M059J (cell line): ENCODE results near the gene ACYP1. TPM values are rescaled to one million over a fixed set of nuclear protein-coding genes. Genes with fewer than 3 reads are reported as not detected.
A peak's percentile ranks its signal among the peaks of the same experiment; 100 is the strongest.
"Not testable (repeated sequence)": the region's sequence is repeated elsewhere in the genome, so short reads cannot be mapped to it uniquely, and the experiment has no call there.

Source experiments
- DNase-seq: peaks from one replicate; pipeline ENCODE4 v3.0.0-alpha.2; 2012; ENCODE audit warnings: low read depth
- total RNA-seq: library from RNA; depleted of rRNA; stranded (reverse); fragments of >200 nt; shearing (Covaris generic); gene quantifications from 2 replicates; pipeline ENCODE4 v1.2.3, GENCODE V29; 2014

Gene ACYP1
- total RNA-seq, 1 experiment from 2014 or later: 41.3 TPM

GRCh38 chr14:75068294-75069120 lies 4.7 kb upstream of the ACYP1 start:
- peak; percentile 23 for DNase-seq

- DNase-seq: not testable (repeated sequence)
Measured at GRCh38 chr14:75067765-75068164, 3.9 kb upstream of the ACYP1 start.

- DNase-seq: no peak
Measured at GRCh38 chr14:75067212-75067611, 3.4 kb upstream of the ACYP1 start.

- DNase-seq: no peak
Measured at GRCh38 chr14:75066691-75067090, 2.9 kb upstream of the ACYP1 start.

- no peak for DNase-seq
Measured at GRCh38 chr14:75064205-75064567, 362 bp upstream of the ACYP1 start.

- DNase-seq: peak; percentile 23
Measured at GRCh38 chr14:75063013-75063412, 811 bp downstream of the ACYP1 start.

GRCh38 chr14:75060420-75060819 lies 3.4 kb downstream of the ACYP1 start:
- DNase-seq: no peak

GRCh38 chr14:75059642-75060041 lies 4.2 kb downstream of the ACYP1 start:
- DNase-seq: peak; percentile 83

- DNase-seq: no peak
Measured at GRCh38 chr14:75054421-75054820, 9.4 kb downstream of the ACYP1 start.

- DNase-seq: peak; percentile 19
Measured at GRCh38 chr14:75053396-75054291, 10.2 kb downstream of the ACYP1 start.

- no peak for DNase-seq
Measured at GRCh38 chr14:75051556-75051899, 12.3 kb downstream of the ACYP1 start.

- DNase-seq: peak; percentile 81
Measured at GRCh38 chr14:75050852-75051555, 12.8 kb downstream of the ACYP1 start, which contains the start of gene MLH3. TSS of gene MLH3 (minus strand) at chr14:75051467. CDS start at chr14:75049655, 1,812 bp downstream.

GRCh38 chr14:75049731-75050201 lies 14.1 kb downstream of the ACYP1 start:
- DNase-seq: no peak

GRCh38 chr14:75049136-75049535 lies 14.7 kb downstream of the ACYP1 start:
- DNase-seq: no peak

- no peak for DNase-seq
Measured at GRCh38 chr14:75048101-75048500, 15.7 kb downstream of the ACYP1 start.

GRCh38 chr14:75047506-75047905 lies 16.3 kb downstream of the ACYP1 start:
- DNase-seq: no peak

GRCh38 chr14:75046899-75047298 lies 16.9 kb downstream of the ACYP1 start:
- peak; percentile 64 for DNase-seq

- no peak for DNase-seq
Measured at GRCh38 chr14:75046275-75046674, 17.5 kb downstream of the ACYP1 start.

- DNase-seq: no peak
Measured at GRCh38 chr14:75044752-75045151, 19.1 kb downstream of the ACYP1 start.

GRCh38 chr14:75044322-75044721 lies 19.5 kb downstream of the ACYP1 start:
- DNase-seq: peak; percentile 77

- peak; percentile 21 for DNase-seq
Measured at GRCh38 chr14:75042035-75042434, 21.8 kb downstream of the ACYP1 start.

GRCh38 chr14:75041613-75042012 lies 22.2 kb downstream of the ACYP1 start:
- peak; percentile 52 for DNase-seq
